H1 (cell line): ENCODE results near the gene LRRC23. TPM values are rescaled to one million over a fixed set of nuclear protein-coding genes. Genes with fewer than 3 reads are reported as not detected.

ENCODE experiments used
- CTCF ChIA-PET: fragments of 300-600 bp; sonication (Branson Sonifier 250); formaldehyde crosslinking; loops from one replicate; lab custom pipeline; 2021; ENCODE audit not compliant: partially characterized antibody; lab: Charles Lee
- POLR2A ChIA-PET: fragments of 300-600 bp; sonication (Branson Sonifier 250); formaldehyde crosslinking; loops from one replicate; lab custom pipeline; 2021; ENCODE audit warnings: inconsistent platforms; ENCODE audit not compliant: partially characterized antibody; lab: Charles Lee
- DNase-seq, 2 experiments: peaks; one replicate each; pipeline versions ENCODE4 v3.0.0 to v3.0.0-alpha.2; 2010 to 2022; ENCODE audit warnings: low spot score in 2 of 2, low read depth in 1 of 2, mixed read lengths in 1 of 2
- FAIRE-seq: peaks from 2 replicates; lab custom pipeline; 2011; peaks lifted over from hg19 to GRCh38; lab: Jason Lieb, UNC
- H2AFZ ChIP-seq: 2 replicates; pipeline ENCODE4 v1.8.1; 2012; ENCODE audit warnings: low read length, inconsistent platforms
- H2AK5ac ChIP-seq: 2 replicates; pipeline ENCODE4 v1.6.1; 2013; ENCODE audit warnings: low read depth, low read length
- H2BK120ac ChIP-seq: replicated peaks from 2 replicates; pipeline ENCODE3; 2013; ENCODE audit warnings: low read depth, low read length, inconsistent platforms
- H2BK12ac ChIP-seq: 2 replicates; pipeline ENCODE4 v1.6.1; 2013; ENCODE audit warnings: low read depth, low read length
- H2BK15ac ChIP-seq: 2 replicates; pipeline ENCODE4 v1.6.1; 2013; ENCODE audit warnings: low read length
- H2BK20ac ChIP-seq: 2 replicates; pipeline ENCODE4 v1.6.1; 2013; ENCODE audit warnings: low read length
- H2BK5ac ChIP-seq: 2 replicates; pipeline ENCODE4 v1.6.1; 2013; ENCODE audit warnings: low read depth, low read length
- H3K14ac ChIP-seq: 2 replicates; pipeline ENCODE4 v1.6.1; 2013; ENCODE audit warnings: inconsistent platforms; ENCODE audit not compliant: insufficient read length
- H3K18ac ChIP-seq: 2 replicates; pipeline ENCODE4 v1.6.1; 2013; ENCODE audit warnings: low read length; ENCODE audit errors: extremely low read depth
- H3K23ac ChIP-seq: 2 replicates; pipeline ENCODE4 v1.6.1; 2013; ENCODE audit warnings: inconsistent platforms; ENCODE audit not compliant: insufficient read length
- H3K23me2 ChIP-seq: 2 replicates; pipeline ENCODE4 v1.6.1; 2013; ENCODE audit warnings: low read depth, low read length
- H3K27ac ChIP-seq: 2 replicates; pipeline ENCODE4 v1.6.1; 2011; ENCODE audit warnings: low read depth, low read length, inconsistent platforms
- H3K27me3 ChIP-seq, 4 experiments: replicated peaks in 1 of 4; 1 replicate in 1 of 4; 2 replicates in 3 of 4; pipeline versions ENCODE4 v1.6.1 to v1.8.1; 2011 to 2013; ENCODE audit warnings: low read length in 3 of 4, mild to moderate bottlenecking in 3 of 4, inconsistent platforms in 2 of 4, mixed read lengths in 2 of 4, moderate library complexity in 1 of 4; ENCODE audit not compliant: control insufficient read depth in 3 of 4, insufficient read depth in 3 of 4; ENCODE audit errors: extremely low read depth in 1 of 4
- H3K36me3 ChIP-seq, 4 experiments: 2 replicates each; pipeline versions ENCODE4 v1.6.1 to v1.8.1; 2011 to 2013; ENCODE audit warnings: mild to moderate bottlenecking in 4 of 4, low read length in 3 of 4, moderate library complexity in 2 of 4, control low read depth in 1 of 4, inconsistent platforms in 1 of 4; ENCODE audit not compliant: insufficient read depth in 4 of 4, control insufficient read depth in 2 of 4
- H3K4ac ChIP-seq: replicated peaks from 2 replicates; pipeline ENCODE3; 2013; ENCODE audit warnings: low read length, low read depth, mixed read lengths, inconsistent platforms; ENCODE audit not compliant: insufficient read length
- H3K4me1 ChIP-seq, 4 experiments: replicated peaks in 1 of 4; 1 replicate in 1 of 4; 2 replicates in 3 of 4; pipeline versions ENCODE4 v1.6.1 to v1.8.1; 2011 to 2013; ENCODE audit warnings: low read length in 3 of 4, inconsistent platforms in 2 of 4, mixed read lengths in 1 of 4; ENCODE audit not compliant: insufficient read depth in 4 of 4, control insufficient read depth in 3 of 4
- H3K4me2 ChIP-seq, 2 experiments: 2 replicates each; pipeline versions ENCODE4 v1.6.1 to v1.8.1; 2011 to 2013; ENCODE audit warnings: low read depth in 2 of 2, low read length in 2 of 2, control low read depth in 1 of 2, inconsistent platforms in 1 of 2, mild to moderate bottlenecking in 1 of 2; ENCODE audit not compliant: insufficient read depth in 1 of 2
- H3K4me3 ChIP-seq, 4 experiments: fragments of 200-600, 300-600 bp in 1 of 4; sonication (generic), shearing (Covaris generic), sonication (Bioruptor Twin) in 1 of 4; 2 replicates each; pipeline versions ENCODE4 v1.5.1 to v1.8.1; 2011 to 2016; ENCODE audit warnings: low read length in 4 of 4, low read depth in 3 of 4, control low read depth in 2 of 4, inconsistent platforms in 2 of 4, mild to moderate bottlenecking in 2 of 4, mixed read lengths in 1 of 4, moderate library complexity in 1 of 4; ENCODE audit not compliant: insufficient read depth in 2 of 4; ENCODE audit errors: extremely low read depth in 1 of 4
- H3K56ac ChIP-seq: replicated peaks from 2 replicates; pipeline ENCODE3; 2013; ENCODE audit warnings: low read depth, mild to moderate bottlenecking, mixed read lengths, low read length, inconsistent platforms; ENCODE audit not compliant: insufficient read length
- H3K79me1 ChIP-seq: 2 replicates; pipeline ENCODE4 v1.6.1; 2013; ENCODE audit warnings: low read depth, low read length, control low read depth
- H3K79me2 ChIP-seq, 2 experiments: 2 replicates each; pipeline versions ENCODE4 v1.6.1 to v1.8.1; 2012 to 2013; ENCODE audit warnings: low read length in 2 of 2, mild to moderate bottlenecking in 2 of 2, inconsistent platforms in 1 of 2; ENCODE audit not compliant: insufficient read depth in 2 of 2, control insufficient read depth in 1 of 2
- H3K9ac ChIP-seq, 4 experiments: replicated peaks in 1 of 4; 1 replicate in 1 of 4; 2 replicates in 3 of 4; pipeline versions ENCODE4 v1.6.1 to v1.8.1; 2011 to 2013; ENCODE audit warnings: low read depth in 3 of 4, low read length in 3 of 4, control low read depth in 2 of 4, mild to moderate bottlenecking in 2 of 4, moderate library complexity in 2 of 4, inconsistent platforms in 1 of 4; ENCODE audit errors: extremely low read depth in 1 of 4
- H3K9me3 ChIP-seq, 2 experiments: 2 replicates each; pipeline versions ENCODE4 v1.6.1 to v1.8.1; 2012 to 2013; ENCODE audit warnings: mild to moderate bottlenecking in 2 of 2, moderate library complexity in 2 of 2, control low read depth in 1 of 2, inconsistent platforms in 1 of 2, low read depth in 1 of 2, low read length in 1 of 2, mixed read lengths in 1 of 2; ENCODE audit not compliant: insufficient read depth in 2 of 2
- H4K20me1 ChIP-seq, 2 experiments: replicated peaks in 1 of 2; 2 replicates each; pipeline versions ENCODE3 to v1.8.1; 2011 to 2013; ENCODE audit warnings: inconsistent platforms in 2 of 2, low read length in 2 of 2, mild to moderate bottlenecking in 1 of 2; ENCODE audit not compliant: insufficient read depth in 2 of 2, control insufficient read depth in 1 of 2
- H4K5ac ChIP-seq: 2 replicates; pipeline ENCODE4 v1.6.1; 2013; ENCODE audit warnings: low read length, low read depth, mixed read lengths, inconsistent platforms; ENCODE audit not compliant: insufficient read length
- H4K8ac ChIP-seq: 2 replicates; pipeline ENCODE4 v1.8.0; 2013; ENCODE audit warnings: mild to moderate bottlenecking, moderate library complexity, low read length, inconsistent platforms; ENCODE audit not compliant: insufficient read depth; ENCODE audit errors: extremely low read depth
- H4K91ac ChIP-seq: replicated peaks from 2 replicates; pipeline ENCODE3; 2013; ENCODE audit warnings: low read length, mixed read lengths, inconsistent platforms; ENCODE audit not compliant: insufficient read length
- CBX5 ChIP-seq: fragments of 300-800, 300-1000 bp; sonication (generic); IDR thresholded peaks from 2 replicates; pipeline ENCODE4 v1.7.1; 2016; ENCODE audit warnings: antibody characterized with exemption, low read length, low read depth
- SIRT6 ChIP-seq: IDR thresholded peaks from one replicate; pipeline ENCODE4 v1.7.1; 2012; ENCODE audit warnings: low read length, inconsistent platforms
- SRF ChIP-seq: IDR thresholded peaks from 2 replicates; pipeline ENCODE4 v1.6.1; 2011; ENCODE audit warnings: mild to moderate bottlenecking, low read depth, low read length, moderate library complexity
- WGBS, 2 experiments: shearing (Covaris generic) in 1 of 2; methylation state at CpG; one replicate each; pipeline versions ENCODE4 v1.1.6 to v1.1.7; 2013 to 2015; ENCODE audit warnings: low lambda C conversion rate in 2 of 2, mixed read lengths in 2 of 2, inconsistent platforms in 1 of 2, low coverage in 1 of 2, missing lambda C conversion rate in 1 of 2; ENCODE audit not compliant: insufficient replicate concordance in 2 of 2, insufficient coverage in 1 of 2, insufficient read length in 1 of 2; ENCODE audit errors: extremely low coverage in 1 of 2, missing lambda C conversion rate in 1 of 2; 5-methylcytosine and 5-hydroxymethylcytosine counted together
- polyA plus RNA-seq, 7 experiments: library from polyadenylated mRNA; depleted of rRNA in 3 of 7; stranded (reverse) in 5 of 7; unstranded in 2 of 7; fragments of >200 nt in 5 of 7; fragments of 200-250 nt in 2 of 7; gene quantifications; 1 replicate in 5 of 7; 2 replicates in 1 of 7; 4 replicates in 1 of 7; pipeline versions ENCODE4 v1.2.1 to v1.2.3, GENCODE V29; 2011 to 2013; ENCODE audit warnings: missing spikeins in 2 of 7, mixed read lengths in 2 of 7
- total RNA-seq: library from RNA; stranded (reverse); fragmentation: NEBNext Ultra II Directional; extraction: Animal tissue kit (Norgen Biotek cat#: 25700); gene quantifications from 2 replicates; pipeline ENCODE4 v1.2.1, GENCODE V29; 2021

LRRC23 gene
- total and polyA plus RNA-seq, 2 of the 8 experiments (the other 6 are each of a cell fraction or from before 2014, with no cell fraction given): 2.5 to 3.6 TPM

DNA sequence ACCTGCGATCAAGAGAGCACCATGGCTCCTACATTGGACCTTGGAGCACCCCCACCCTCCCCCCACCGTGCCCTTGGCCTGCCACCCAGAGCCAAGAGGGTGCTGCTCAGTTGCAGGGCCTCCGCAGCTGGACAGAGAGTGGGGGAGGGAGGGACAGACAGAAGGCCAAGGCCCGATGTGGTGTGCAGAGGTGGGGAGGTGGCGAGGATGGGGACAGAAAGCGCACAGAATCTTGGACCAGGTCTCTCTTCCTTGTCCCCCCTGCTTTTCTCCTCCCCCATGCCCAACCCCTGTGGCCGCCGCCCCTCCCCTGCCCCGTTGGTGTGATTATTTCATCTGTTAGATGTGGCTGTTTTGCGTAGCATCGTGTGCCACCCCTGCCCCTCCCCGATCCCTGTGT is 37.2 kb downstream of the LRRC23 start:
- Histone ChIP-seq H3K9me3 (no peaks in the 10 kb centered on the region), H2BK20ac (no peak overlapping the region), H2AFZ (no peak overlapping the region), H4K20me1 (peaks cover 2 to 5% of the 10 kb centered on the region in 2 experiments), H2BK15ac (no peak overlapping the region), H3K9ac (no peak overlapping the region), H3K79me2 (no peaks in the 10 kb centered on the region), H4K5ac (no peak overlapping the region), H2BK12ac (no peak overlapping the region; the same call in 1 of the 2 replicates), H3K56ac (no peak overlapping the region), H3K27ac (no peak overlapping the region), H3K23me2 (peaks cover 11% of the 10 kb centered on the region), H2AK5ac (no peak overlapping the region), H4K91ac (no peak overlapping the region), H3K36me3 (peaks cover 6 to 16% (median 9%) of the 10 kb centered on the region in 4 experiments; a peak in 7 of 8 replicates), H3K4me2 (no peak overlapping the region), H2BK5ac (0 out of 2 replicates have a peak overlapping the region, but pooled peaks have one; percentile 13), H3K23ac (no peak overlapping the region), H2BK120ac (no peak overlapping the region), H3K4me3 (no peak overlapping the region), H3K18ac (no peak overlapping the region), H3K14ac (no peak overlapping the region), H3K4me1 (peaks cover 6 to 22% (median 20%) of the 10 kb centered on the region in 4 experiments), H3K79me1 (no peaks in the 10 kb centered on the region), H3K4ac (no peak overlapping the region), H3K27me3 (no peaks in the 10 kb centered on the region), H4K8ac (no peak overlapping the region)
- TF ChIP-seq SRF (no peak), SIRT6 (no peak), CBX5 (no peak)
- ChIA-PET POLR2A (interaction anchor here (1.4 to 44.0 kb wide), 7 partner anchors 10 to 167 kb away, joined by 6 to 1596 read pairs (median 34); partner anchors contain the start of genes ATN1, C1RL, EMG1 and ENO2), CTCF (interaction anchor here (0.6 to 20.2 kb wide), 6 partner anchors 16 to 72 kb away, joined by 3 to 253 read pairs (median 25); partner anchors contain the start of genes ATN1, SPSB2 and TPI1)
- peak in 1 of 2 experiments; percentile 39 for DNase-seq
- 93% methylated on average over 10 of the region's 12 CpGs; no CpG with 5 or more reads in 1 of the 2 experiments for WGBS, 2 experiments
- no peak for FAIRE-seq
